HG03342 (cell line): ENCODE measurements around the gene KCNN2.

Experiments
- ATAC-seq: cut with Tn5 transposase; IDR thresholded peaks from one replicate; pipeline ENCODE4 v1.9.1; 2021; ENCODE audit warnings: mild to moderate bottlenecking, moderate library complexity; ENCODE audit not compliant: unreplicated experiment

The KCNN2 gene

DNA sequence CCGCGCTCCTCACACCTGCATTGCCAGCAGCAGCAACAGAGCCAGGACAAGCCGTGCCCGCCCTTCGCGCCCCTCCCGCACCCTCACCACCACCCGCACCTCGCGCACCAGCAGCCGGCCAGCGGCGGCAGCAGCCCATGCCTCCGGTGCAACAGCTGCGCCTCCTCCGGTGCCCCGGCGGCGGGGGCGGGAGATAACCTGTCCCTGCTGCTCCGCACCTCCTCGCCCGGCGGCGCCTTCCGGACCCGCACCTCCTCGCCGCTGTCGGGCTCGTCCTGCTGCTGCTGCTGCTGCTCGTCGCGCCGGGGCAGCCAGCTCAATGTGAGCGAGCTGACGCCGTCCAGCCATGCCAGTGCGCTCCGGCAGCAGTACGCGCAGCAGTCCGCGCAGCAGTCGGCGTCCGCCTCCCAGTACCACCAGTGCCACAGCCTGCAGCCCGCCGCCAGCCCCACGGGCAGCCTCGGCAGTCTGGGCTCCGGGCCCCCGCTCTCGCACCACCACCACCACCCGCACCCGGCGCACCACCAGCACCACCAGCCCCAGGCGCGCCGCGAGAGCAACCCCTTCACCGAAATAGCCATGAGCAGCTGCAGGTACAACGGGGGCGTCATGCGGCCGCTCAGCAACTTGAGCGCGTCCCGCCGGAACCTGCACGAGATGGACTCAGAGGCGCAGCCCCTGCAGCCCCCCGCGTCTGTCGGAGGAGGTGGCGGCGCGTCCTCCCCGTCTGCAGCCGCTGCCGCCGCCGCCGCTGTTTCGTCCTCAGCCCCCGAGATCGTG is 517 bp downstream of the KCNN2 start:
- peak; percentile 21 for ATAC-seq

- no peak for ATAC-seq
Measured at GRCh38 chr5:114362977-114363761, 1.3 kb downstream of the KCNN2 start.

- ATAC-seq: no peak
Measured at GRCh38 chr5:114363837-114364236, 2.0 kb downstream of the KCNN2 start.

DNA sequence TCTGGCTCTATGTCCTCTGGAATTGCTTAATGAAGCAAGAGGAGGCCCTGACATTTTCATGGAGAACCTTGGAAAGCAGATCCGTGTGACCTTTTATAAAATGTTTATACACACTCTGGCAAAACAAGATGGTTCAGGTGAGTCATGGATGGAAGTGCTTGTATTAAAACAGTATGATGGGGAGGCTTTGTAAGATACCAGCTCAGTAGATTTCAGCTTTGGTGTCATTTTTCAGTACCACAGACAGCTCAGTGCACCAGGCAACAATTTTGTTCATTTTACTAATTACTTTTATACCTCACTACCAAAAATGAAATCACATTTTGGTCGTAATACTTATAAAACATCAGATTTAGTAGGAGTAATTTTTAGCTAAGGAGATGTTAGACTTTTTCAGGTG is 5.2 kb downstream of the KCNN2 start:
- ATAC-seq: no peak

GRCh38 chr5:114369680-114370417 is 8.0 kb downstream of the KCNN2 start:
- ATAC-seq: no peak

DNA sequence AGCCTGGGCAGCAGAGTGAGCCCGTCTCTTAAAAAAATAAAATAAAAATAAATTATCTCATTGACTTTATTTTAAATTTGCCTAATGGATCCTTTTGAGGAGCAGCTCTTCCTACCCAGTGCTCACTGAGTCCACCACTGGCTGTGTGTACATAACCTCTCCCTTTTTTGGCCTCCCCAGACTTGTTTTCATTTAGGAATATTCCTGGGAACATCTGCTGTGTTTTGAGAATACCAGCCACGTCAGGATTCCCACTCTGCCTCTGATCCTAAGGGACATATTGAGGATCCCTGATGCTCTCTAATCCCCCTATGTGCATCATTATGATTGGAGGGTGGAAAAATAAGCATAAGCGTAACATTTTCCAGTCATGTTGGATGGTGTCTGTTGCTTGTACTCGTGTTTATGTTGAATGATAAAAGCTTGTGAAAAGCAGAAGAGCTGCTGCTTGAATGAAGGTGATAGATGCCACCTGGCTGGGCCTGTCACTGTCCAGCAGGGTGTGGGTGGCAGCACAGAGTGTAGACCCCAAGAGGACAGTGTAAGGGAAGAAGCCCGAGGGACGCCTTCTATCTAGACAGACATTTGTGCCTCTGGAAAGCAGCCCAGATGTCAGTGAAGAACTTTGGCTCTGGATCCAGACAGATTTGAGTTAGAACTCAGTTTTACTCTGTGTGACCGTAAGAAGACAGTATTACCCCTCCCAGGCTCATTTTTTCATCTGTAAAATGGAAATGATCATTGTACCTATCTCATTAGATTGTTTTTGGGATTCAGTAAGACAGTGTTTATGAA is 15.4 kb downstream of the KCNN2 start:
- ATAC-seq: no peak

GRCh38 chr5:114377946-114378345 is 16.1 kb downstream of the KCNN2 start:
- no peak for ATAC-seq

GRCh38 chr5:114380721-114381120 is 18.9 kb downstream of the KCNN2 start:
- no peak for ATAC-seq

DNA sequence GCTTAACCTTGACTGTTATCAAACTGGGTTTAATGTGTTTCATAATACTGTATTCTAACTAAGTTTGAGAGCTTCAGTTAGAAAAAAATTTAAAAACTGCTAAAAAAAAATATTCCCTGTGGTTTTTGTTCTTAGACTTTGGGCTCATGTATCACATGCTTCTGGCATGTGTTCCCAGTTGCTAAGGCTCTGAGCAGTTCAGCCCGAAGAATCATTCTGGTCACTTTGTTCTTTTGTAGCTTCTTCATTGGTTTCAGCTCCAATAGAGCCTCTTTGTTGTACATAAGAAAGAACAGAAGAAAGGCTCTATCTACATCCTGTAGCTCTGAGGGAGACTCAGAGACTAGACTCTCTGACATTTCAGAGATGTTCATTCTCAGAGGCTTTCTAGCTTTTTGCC is 25.6 kb downstream of the KCNN2 start:
- ATAC-seq: no peak

- no peak for ATAC-seq
Measured at GRCh38 chr5:114390431-114390830, 28.6 kb downstream of the KCNN2 start.

DNA sequence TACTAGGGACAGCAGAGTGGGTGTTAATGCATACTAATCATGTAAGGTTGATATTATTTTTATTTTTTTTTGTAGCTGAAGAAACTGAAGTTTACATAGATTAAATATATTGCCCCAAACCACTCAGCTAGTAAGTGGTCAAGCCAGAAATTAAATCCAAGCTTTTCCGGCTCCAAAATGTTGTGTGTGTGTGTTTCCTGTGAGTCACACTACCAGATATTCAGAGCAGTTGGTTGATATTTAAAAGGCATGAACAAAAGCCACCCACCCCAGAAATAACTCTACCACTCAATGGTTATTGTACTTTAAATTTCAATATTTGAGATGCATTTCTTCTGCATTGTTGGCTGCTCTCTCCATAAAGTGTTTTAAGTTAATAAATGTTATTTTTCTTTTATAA is 29.5 kb downstream of the KCNN2 start:
- no peak for ATAC-seq

DNA sequence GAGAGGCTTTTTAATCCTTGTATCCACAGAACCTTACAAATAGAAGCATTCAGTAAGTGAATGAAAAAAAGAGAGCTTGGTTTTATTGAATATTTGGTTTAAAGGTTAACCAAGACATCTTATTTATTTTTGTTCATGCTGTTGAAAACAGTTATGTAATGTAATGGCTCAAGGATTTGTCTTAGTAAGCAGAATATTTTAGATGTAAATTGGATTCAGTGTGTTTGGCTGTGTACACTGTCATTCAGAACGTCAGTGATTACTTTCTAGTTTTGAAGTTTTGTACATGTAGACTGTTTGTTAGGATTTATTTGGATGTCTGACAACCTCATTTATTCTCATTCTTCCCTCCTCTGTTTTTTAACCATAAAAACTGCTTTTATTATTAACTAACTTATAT is 31.3 kb downstream of the KCNN2 start:
- ATAC-seq: no peak

GRCh38 chr5:114402206-114402605 is 40.3 kb downstream of the KCNN2 start:
- ATAC-seq: no peak

DNA sequence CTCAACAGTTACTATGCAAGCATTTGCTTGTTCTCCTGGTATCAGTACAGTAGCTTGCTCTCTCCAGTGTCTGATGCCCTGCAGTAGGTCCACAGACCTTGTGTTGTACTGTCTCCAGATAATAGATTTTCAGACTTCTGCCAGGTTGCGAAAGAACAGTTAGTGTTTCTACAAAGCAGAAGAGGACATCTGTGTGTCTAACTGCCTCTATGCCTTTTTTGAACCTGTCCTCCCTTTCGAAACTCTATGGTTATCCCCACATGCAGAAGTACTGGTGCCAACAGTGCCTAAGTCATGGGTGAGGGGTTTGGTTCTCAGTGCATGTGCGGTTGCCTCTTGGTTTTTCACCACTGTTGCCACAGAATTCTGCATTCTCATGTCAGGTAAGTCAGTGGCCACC is 45.9 kb downstream of the KCNN2 start:
- ATAC-seq: no peak

- no peak for ATAC-seq
Measured at GRCh38 chr5:114408847-114409246, 47.0 kb downstream of the KCNN2 start.

DNA sequence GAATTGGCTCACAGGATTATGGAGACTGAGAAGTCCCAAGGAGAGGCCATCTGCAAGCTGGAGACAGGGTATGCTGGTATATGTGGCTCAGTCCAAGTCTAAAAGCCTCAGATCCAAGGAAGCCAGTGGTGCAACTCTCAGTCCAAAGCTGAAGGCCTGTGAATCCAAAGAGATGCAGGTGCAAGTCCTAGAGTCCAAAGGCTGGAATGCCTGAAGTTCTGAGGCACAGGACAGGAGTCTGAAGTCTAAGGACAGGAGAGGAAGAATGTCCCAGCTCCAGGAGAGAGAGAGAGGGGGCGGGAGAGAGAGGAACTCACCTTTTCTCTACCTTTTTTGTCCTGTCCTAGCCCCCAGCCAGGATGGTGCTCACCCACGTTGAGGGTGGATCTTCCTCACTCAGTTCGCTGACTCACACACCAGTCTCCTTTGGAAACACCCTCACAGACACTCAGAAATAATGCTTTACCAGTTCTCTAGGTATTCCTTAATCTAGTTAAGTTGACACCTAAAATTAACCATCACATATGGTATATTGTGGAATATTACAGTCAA is 49.6 kb downstream of the KCNN2 start:
- ATAC-seq: no peak

GRCh38 chr5:114412510-114413171 is 50.8 kb downstream of the KCNN2 start:
- no peak for ATAC-seq

DNA sequence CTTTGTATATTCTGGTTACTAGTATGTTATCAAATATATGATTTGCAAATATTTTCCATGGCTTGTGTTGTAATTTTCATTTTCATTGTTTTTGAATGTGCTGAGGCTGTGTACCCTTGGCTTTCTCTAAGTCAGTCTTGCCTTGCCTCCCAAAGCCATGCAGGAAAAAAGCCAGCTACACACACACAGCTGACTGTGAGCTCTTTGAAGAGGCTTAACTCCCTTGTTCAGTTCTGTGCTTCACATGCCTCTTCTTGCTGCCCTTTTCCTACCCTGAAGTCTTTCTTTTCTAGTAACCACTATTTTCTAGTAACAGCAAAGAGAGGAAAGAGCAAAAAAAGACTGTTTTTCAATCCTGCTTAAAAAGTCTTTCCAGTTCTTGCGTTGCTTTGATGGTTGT is 53.9 kb downstream of the KCNN2 start:
- no peak for ATAC-seq

- no peak for ATAC-seq
Measured at GRCh38 chr5:114416254-114416653, 54.4 kb downstream of the KCNN2 start.

DNA sequence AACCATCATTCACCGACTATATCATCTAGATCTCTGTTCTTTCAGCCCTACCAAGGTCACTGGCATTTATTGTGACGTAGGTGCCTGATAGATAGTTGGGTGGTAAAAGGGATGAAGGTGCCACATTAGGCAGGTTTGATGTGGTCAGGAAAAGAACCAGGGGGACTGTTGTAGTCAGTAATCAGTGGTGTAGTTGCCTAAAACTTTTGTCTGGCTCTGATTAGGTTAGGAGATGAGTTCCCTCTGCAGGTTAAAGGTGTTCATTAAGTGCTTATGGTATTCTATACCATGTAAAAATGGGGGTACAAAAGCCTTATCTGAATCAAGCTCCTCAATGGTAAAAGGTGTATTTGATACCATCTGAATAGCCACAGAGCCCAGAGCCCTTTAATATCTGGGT is 55.6 kb downstream of the KCNN2 start:
- ATAC-seq: no peak
